Lung (tissue), 12 donors: ENCODE results near the gene PRKCA. TPM values are rescaled to one million over a fixed set of nuclear protein-coding genes. Genes with fewer than 3 reads are reported as not detected.

Source experiments
- ATAC-seq: fragments of 200-7000 bp; cut with Tn5 transposase; one replicate; pipeline ENCODE4 v1.9.1; 2020; ENCODE audit warnings: moderate number of reproducible peaks; ENCODE audit not compliant: insufficient read depth, low FRiP score
- DNase-seq, 3 donors: peaks; one replicate each; pipeline ENCODE4 v3.0.0-alpha.2; 2013 to 2017
- H3K27ac ChIP-seq, 2 donors: one replicate each; pipeline ENCODE4 v1.5.1; 2013; ENCODE audit warnings: mild to moderate bottlenecking in 2 of 2, moderate library complexity in 2 of 2, control low read depth in 1 of 2, inconsistent platforms in 1 of 2, low read depth in 1 of 2, low read length in 1 of 2
- H3K27me3 ChIP-seq, 3 donors: one replicate each; pipeline ENCODE4 v1.5.1; 2013; ENCODE audit warnings: low read length in 2 of 3; ENCODE audit not compliant: control insufficient read depth in 3 of 3, insufficient read depth in 3 of 3
- H3K36me3 ChIP-seq, 4 donors: one replicate each; pipeline ENCODE4 v1.5.1; 2013; ENCODE audit warnings: low read length in 4 of 4, mild to moderate bottlenecking in 1 of 4, moderate library complexity in 1 of 4; ENCODE audit not compliant: control insufficient read depth in 4 of 4, insufficient read depth in 4 of 4
- H3K4me1 ChIP-seq, 5 donors: one replicate each; pipeline ENCODE4 v1.5.1; 2013; ENCODE audit warnings: low read length in 5 of 5, mild to moderate bottlenecking in 2 of 5, moderate library complexity in 1 of 5; ENCODE audit not compliant: control insufficient read depth in 5 of 5, insufficient read depth in 5 of 5
- H3K4me3 ChIP-seq: one replicate; pipeline ENCODE4 v1.5.1; 2013; ENCODE audit warnings: mild to moderate bottlenecking, control low read depth, moderate library complexity
- H3K9ac ChIP-seq, 2 donors: one replicate each; pipeline ENCODE4 v1.5.1; 2013; ENCODE audit warnings: low read length in 2 of 2, control low read depth in 1 of 2; ENCODE audit not compliant: insufficient read depth in 1 of 2
- H3K9me3 ChIP-seq, 4 donors: one replicate each; pipeline ENCODE4 v1.5.1; 2013; ENCODE audit warnings: low read length in 3 of 4, mild to moderate bottlenecking in 1 of 4, moderate library complexity in 1 of 4; ENCODE audit not compliant: control insufficient read depth in 4 of 4, insufficient read depth in 3 of 4
- WGBS, 2 donors: extraction: QIAGEN DNeasy Blood & Tissue Kit; methylation state at CpG; one replicate each; pipeline ENCODE4 v1.1.7; 2013; 5-methylcytosine and 5-hydroxymethylcytosine counted together
- polyA plus RNA-seq, 2 donors: library from polyadenylated mRNA; stranded (reverse); fragments of 200-250 nt; gene quantifications; one replicate each; pipeline ENCODE4 v1.2.1, GENCODE V29; 2013
- total RNA-seq, 2 donors: library from RNA; depleted of rRNA in 1 of 2; stranded (reverse); fragments of >200 nt in 1 of 2; gene quantifications; one replicate each; pipeline ENCODE4 v1.2.1, GENCODE V29; 2014 to 2021
- TF ChIP-seq, protein P1 (sequence below): IDR thresholded peaks from 2 replicates; pipeline ENCODE4 v1.5.1; 2012; ENCODE audit warnings: mild to moderate bottlenecking; ENCODE audit errors: control extremely low read depth, extremely low read depth
- donor health status: control.
- donor health status: control.
- donor health status: Bipolar disorder and iron deficiency.
- donor health status: healthy.
- donor health status: DM: yes; HTN: yes; CAD: no.

Gene PRKCA
- total and polyA plus RNA-seq, 4 donors = 3.4 to 34.8 (median 13.8) TPM

- TF ChIP-seq, protein P1, sequence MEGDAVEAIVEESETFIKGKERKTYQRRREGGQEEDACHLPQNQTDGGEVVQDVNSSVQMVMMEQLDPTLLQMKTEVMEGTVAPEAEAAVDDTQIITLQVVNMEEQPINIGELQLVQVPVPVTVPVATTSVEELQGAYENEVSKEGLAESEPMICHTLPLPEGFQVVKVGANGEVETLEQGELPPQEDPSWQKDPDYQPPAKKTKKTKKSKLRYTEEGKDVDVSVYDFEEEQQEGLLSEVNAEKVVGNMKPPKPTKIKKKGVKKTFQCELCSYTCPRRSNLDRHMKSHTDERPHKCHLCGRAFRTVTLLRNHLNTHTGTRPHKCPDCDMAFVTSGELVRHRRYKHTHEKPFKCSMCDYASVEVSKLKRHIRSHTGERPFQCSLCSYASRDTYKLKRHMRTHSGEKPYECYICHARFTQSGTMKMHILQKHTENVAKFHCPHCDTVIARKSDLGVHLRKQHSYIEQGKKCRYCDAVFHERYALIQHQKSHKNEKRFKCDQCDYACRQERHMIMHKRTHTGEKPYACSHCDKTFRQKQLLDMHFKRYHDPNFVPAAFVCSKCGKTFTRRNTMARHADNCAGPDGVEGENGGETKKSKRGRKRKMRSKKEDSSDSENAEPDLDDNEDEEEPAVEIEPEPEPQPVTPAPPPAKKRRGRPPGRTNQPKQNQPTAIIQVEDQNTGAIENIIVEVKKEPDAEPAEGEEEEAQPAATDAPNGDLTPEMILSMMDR = no peak
- DNase-seq = no peak
- ATAC-seq = no peak
- H3K27me3 ChIP-seq = no peaks in the 10 kb centered on the region
- H3K36me3 ChIP-seq = peaks cover 0 to 3% (median 0%) of the 10 kb centered on the region in 4 donors
- WGBS, 2 donors = 92 to 94% methylated on average over 3 of the region's 3 CpGs
- no peak overlapping the region for H3K9ac ChIP-seq
- H3K4me3 ChIP-seq = no peak overlapping the region
- peaks cover 0 to 20% (median 5%) of the 10 kb centered on the region in 5 donors for H3K4me1 ChIP-seq
- H3K27ac ChIP-seq = no peak overlapping the region
- no peaks in the 10 kb centered on the region for H3K9me3 ChIP-seq
Measured at GRCh38 chr17:66519154-66519553, 216.7 kb downstream of the PRKCA start.

GRCh38 chr17:66520999-66521398, 218.6 kb downstream of the PRKCA start:
- H3K4me3 ChIP-seq = no peak overlapping the region
- no peaks in the 10 kb centered on the region for H3K27me3 ChIP-seq
- DNase-seq (peak in 2 of 3 donors; percentile 42 to 47), ATAC-seq (no peak)
- no peak overlapping the region for H3K27ac ChIP-seq
- 70% methylated on average over 2 of the region's 2 CpGs for WGBS, 2 donors
- TF ChIP-seq, protein P1 = no peak
- peaks cover 0 to 31% (median 5%) of the 10 kb centered on the region in 5 donors for H3K4me1 ChIP-seq
- H3K36me3 ChIP-seq = no peaks in the 10 kb centered on the region
- peaks cover 0 to 3% (median 0%) of the 10 kb centered on the region in 4 donors for H3K9me3 ChIP-seq
- no peak overlapping the region for H3K9ac ChIP-seq

DNA sequence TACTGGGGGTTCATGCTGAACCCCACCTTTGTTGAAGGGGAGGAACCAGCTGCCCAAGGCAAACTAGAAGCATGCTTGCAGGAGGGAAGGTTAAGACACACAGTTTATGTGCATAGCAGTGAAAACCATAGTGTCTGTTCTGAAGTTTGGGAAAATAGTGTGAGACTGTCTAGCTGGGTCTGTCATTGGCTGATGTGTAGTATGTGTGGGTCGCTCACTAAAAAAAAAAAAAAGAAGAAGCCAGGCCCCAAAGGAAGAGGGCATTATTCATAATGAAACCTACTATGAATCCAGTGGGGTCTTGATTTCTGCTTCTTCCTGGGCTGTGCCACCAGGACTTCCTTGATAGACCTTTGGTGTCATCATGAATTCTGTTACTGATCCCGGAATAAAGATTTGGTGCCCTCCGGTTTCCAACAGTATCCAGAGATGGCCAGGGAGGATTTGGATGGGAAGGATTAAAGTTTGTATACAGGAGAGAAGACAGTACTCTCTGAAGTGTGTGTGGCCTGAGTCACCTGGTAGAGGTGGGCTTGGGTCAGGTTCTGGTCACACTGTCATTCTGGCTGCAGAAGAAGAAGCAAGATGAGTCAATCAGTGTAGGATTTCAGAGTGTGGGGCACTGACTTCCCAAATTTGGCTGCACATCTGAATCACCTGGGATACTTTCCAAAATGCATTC, 220.3 kb downstream of the PRKCA start:
- Histone ChIP-seq H3K4me3 (no peak overlapping the region), H3K27ac (no peak overlapping the region), H3K9ac (no peak overlapping the region), H3K27me3 (no peaks in the 10 kb centered on the region), H3K4me1 (peaks cover 0 to 34% (median 4%) of the 10 kb centered on the region in 5 donors), H3K9me3 (peaks cover 0 to 3% (median 0%) of the 10 kb centered on the region in 4 donors), H3K36me3 (no peaks in the 10 kb centered on the region)
- TF ChIP-seq, protein P1 = no peak
- no peak for ATAC-seq
- WGBS, 2 donors = 91 to 97% methylated on average over 3 of the region's 3 CpGs
- no peak for DNase-seq
